HL-60/S4 treated with retinoic acid at 250 ng/mL for 4 days and 3 days (cell line): ENCODE measurements around the gene ALDH1A1.

Experiments used
- in situ Hi-C: fragments of 300-500 bp; cut with MboI; formaldehyde crosslinking; loops from 2 replicates; pipeline ENCODE4 v1.7.0; 2022; ENCODE audit warnings: low sequenced_read_pairs

ALDH1A1 gene

DNA sequence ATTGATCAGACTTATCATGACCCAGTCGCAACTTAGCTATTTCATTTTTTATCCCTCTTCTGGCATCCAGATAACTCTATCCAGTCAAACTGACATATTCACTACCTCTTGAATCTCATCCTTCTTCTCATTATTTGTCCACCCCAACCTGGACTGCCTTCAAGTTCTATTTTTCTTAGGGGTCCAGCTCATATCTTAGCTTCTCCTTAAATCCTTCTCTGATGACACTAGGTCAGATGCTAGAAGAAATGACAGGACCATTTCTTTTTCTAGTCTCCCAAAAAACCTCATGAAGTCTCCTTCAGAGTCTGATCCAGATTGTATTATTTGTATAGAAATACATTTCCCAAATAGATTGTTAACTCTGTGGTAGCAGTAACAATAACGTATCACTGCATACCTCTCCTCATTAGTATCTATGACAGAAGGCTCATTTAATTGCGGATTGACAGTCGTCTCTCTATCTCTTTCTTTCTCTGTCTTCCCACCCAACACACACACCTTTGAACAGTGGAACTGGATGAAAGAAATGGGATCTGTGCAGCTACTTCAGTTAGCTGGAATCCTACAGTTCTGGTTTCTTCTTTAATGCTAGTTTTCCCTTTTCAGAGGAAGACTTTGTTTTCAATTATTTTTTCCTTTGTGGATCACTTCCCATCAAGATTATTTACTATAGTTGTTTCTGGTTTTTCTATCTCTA is 33.5 kb downstream of the ALDH1A1 start:
- in situ Hi-C loops: no loop called here

DNA sequence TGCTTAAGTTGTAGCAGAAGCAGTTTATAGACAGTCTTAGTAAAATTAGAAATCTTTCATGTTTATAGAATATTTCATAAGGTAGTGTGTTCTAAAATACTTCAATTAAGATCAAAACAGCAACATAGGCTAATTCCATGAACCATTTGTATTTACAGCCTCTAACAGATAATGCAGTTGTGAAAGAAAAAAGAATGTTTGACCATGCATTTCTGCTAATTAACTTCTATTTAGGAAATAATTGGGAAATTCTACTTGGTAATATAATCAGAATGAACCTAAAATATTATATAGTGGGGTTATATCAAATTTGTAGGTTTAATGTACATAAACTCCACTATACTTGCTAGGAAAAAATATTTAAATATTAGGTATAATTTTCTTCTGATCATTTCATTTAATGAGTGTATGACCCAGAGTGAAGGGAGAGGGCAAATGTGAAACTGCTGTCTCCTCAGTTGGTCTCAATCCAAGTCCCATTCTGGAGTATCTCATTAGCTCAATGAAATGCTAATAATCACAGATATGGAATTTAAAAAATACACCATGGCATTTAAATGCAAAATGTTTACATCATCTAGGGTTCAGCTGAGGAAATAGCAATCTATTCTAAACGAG is 34.9 kb downstream of the ALDH1A1 start:
- in situ Hi-C loops: no loop called here

DNA sequence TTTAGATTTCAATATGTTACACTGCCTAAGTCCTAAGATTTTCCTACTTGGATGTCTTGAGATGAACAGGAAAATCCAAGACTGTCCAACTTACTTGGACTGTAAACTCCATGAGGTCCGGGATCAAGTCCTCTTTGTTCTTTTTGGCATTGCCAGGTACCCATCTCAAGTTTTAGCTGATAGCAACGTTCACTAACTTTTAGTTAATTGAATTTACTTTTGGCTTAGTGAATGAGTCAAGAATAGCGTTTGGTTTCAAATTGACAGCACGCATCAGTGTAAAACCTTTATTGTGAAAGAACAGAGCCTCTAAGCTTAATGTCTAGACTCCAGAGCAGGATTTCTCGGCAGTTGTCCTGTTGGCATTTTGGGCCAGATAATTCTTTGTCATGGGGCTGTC is 37.2 kb downstream of the ALDH1A1 start:
- in situ Hi-C loops: no loop called here

- in situ Hi-C loops: no loop called here
Measured at GRCh38 chr9:72914750-72915149, 38.1 kb downstream of the ALDH1A1 start.

DNA sequence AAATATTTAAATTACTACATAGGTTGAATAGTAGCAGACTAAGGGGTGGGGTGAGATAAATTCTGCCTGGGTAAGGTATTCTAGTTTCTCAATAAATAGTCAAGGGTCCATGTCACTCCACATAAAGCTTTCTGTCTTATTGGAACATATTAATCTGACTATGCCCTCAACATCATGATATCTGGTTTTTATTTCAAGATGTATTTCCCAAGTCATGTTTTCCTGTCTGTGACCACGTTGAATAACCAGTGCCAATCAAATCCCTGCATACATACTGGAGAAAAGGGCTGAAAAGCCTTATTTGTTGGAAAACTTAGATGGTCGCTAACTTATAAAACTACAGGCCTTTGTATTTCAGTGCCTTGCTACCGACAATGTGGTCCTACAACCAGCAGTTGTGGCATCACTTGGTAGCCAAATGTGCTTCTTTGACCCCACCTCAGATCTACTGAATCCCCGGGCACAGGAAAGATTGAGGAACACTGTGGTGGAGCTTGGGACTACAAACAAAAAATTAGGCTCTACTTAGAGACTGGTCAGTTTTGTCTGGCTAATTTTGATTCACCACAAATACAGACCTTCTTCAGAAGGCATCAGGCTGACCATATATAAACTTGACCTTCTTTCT is 39.4 kb downstream of the ALDH1A1 start:
- in situ Hi-C loops: no loop called here

GRCh38 chr9:72912476-72913381 is 40.1 kb downstream of the ALDH1A1 start:
- in situ Hi-C loops: no loop called here

DNA sequence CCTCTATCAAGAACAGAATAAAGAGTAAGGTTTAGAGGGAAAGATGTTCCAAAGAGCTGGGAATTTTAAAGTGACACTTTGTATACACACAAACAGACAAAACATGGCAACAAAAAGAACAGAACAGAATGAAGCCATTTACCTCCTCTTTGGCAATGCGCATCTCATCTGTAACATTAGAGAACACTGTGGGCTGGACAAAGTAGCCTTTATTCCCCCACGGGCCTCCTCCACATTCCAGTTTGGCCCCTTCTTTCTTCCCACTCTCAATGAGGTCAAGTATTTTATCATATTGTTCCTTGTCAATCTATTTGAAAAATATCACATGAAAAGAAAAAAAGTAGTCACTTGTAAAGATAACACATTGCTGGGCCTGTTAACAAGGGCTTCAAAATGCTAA is 41.0 kb downstream of the ALDH1A1 start:
- in situ Hi-C loops: no loop called here

- in situ Hi-C loops: no loop called here
Measured at GRCh38 chr9:72911247-72911775, 41.5 kb downstream of the ALDH1A1 start.

GRCh38 chr9:72909428-72909827 is 43.4 kb downstream of the ALDH1A1 start:
- in situ Hi-C loops: no loop called here

DNA sequence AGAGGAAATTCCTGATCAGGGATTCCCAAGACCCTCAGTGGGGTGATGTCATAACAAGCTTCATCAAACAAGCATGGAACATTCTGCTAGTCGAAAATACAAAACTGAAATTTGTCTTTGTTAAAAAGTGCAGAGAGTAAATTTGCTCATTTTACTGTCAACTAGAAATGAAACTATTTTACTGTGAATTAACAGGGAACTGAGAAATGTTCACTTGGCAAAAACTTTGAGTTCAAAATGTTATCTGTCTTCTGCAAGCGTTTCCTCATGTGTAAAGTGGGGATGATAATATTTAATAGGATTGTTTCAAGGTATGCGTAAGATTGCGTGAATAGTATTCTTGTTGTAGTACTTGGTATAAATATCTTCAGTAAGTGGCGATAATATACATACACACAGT is 45.4 kb downstream of the ALDH1A1 start:
- in situ Hi-C loops: no loop called here

DNA sequence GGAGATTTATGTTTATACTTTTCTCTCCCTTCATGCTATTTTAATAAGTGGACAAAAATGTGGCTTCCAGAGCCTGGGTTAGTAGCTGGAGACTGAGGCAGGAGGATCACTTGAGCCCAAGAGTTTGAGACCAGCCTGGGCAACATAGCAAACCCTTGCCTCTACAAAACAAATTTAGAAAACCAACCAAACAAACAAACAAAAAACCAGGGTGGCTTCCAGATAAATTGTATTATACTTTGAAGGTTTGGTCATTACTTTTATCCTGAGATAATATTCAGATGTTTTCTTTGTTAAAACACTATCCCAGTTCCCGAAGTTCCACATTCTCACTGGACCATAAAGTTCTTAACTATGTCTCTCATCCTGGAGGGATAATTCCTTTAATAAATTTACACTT is 46.0 kb downstream of the ALDH1A1 start:
- in situ Hi-C loops: no loop called here

GRCh38 chr9:72905514-72906480 is 47.1 kb downstream of the ALDH1A1 start:
- in situ Hi-C loops: no loop called here

GRCh38 chr9:72904267-72905093 is 48.4 kb downstream of the ALDH1A1 start:
- in situ Hi-C loops: no loop called here

DNA sequence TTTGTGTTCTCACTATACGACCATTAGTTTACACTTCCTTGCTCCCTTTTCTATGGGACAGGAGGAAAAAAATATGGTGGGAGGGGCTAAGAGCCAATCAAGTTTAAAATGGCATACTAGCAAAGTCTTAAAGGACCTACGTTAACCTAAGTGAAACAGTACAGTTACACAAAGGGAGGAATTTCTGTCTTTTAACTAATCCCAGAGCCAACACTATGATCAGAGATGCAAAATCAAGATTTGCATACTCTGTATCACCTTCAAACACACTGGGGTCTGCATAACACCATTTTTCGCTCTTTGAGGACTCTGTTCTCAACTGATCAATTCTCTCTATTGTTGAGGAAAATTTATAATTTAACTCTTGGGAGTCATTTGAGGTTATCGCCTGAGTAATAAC is 49.8 kb downstream of the ALDH1A1 start:
- in situ Hi-C loops: no loop called here

DNA sequence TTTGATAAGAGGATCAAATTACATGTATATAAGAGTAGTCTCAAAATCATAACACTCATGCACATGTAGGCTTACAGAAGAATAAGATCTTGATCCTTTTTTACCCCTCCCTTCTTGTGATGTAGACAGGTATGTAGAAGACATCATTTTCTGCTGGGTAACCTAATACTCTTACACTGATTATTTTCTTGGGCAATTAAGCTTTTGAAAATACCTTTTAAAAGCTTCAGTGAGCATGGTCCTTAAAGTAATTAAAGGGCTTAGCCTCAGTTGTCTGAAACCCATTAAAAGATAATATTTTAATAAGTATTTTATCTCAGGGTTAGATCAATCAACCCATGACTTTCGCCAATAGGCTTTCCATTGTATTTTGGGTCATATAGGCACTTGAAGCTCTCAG is 50.6 kb downstream of the ALDH1A1 start:
- in situ Hi-C loops: no loop called here

DNA sequence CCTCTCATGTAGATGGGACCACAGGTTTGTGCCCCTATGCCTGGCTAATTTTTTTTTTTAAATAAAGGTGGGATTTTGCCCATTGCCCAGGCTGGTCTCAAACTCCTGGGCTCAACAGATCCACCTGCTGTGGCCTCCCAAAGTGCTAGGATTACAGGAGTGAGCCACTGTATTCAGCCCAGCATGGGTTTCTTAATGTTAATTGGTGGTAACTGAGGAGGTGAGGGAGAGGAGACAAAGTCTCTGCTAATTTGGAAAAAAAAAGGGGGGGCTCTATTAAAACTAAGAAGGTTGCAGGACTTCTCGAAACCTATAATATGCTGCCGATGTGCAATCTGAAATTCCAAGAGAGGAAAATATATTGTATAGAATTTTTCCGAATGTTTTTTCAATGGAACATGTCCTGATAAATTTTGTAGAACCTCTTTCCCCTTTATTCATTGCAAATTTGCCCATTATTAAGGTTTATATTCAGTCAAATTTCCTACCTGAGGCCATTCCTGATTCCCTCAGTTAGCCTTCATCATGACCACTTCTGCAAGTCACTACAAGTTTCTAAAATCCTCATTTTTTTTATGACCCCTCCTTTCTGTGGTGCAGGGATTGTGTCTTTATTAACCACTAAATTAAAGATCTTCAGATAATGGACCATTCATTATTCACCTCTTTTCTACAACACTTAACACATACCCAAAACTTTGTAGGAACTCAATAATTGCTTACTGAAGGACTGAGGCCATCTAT is 52.9 kb downstream of the ALDH1A1 start:
- in situ Hi-C loops: no loop called here

DNA sequence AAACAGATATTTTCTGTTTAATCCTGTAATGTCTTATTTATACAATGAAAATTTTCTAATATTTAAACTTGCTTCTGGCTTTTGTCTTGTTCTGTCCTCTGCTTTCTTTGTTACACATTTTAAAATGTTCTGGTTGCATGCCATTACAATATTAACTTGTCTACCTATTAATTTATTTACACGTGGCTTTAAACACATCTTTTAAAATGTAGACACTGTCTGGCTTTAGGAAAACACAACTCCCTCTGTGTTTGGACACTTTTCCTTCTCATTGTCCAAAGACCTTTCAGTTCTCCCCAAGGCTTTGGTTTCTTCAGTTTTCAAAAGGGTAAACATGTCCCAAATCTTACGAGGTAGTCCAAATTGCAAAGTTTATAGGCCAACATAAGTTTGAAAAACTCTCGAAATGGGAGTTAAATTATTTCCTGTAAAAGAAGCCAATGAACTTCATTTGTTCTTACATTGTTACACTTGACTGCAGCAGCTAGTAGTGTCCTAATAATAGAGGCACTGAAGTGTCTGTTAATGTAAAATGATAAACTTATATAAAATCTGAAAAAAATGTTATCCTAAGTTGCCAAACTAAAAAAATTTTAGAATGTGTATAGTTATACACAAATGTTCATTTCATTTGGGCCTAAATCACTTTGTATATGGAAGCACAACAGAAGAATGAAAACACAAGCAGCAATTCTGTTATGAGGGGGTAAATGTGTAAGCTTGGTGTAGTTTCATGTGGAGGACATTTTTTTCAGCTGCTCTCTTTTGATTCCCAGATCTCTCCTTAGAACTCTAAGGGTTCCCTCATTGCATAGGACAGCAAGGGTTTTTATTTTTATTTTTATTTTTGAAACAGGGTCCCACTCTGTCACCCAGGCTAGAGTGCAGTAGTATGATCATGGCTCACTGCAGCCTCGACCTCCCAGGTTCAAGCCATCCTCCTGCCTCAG is 53.8 kb downstream of the ALDH1A1 start:
- in situ Hi-C loops: no loop called here
